RWPE2 (cell line): Measurements from ENCODE around the gene AKAP9.
"Not testable (repeated sequence)": the region's sequence is repeated elsewhere in the genome, so short reads cannot be mapped to it uniquely, and the experiment has no call there.

Source experiments
- ATAC-seq: fragments of 200-7000 bp; cut with Tn5 transposase; 3 replicates; pipeline ENCODE4 v1.9.1; 2021; ENCODE audit warnings: low read depth
- DNase-seq: peaks from one replicate; pipeline ENCODE4 v3.0.0-alpha.2; 2020; ENCODE audit warnings: low spot score
- H3K27ac ChIP-seq: fragments of 450-650 bp; 2 replicates; pipeline ENCODE4 v1.5.1; 2017; ENCODE audit warnings: mild to moderate bottlenecking; ENCODE audit not compliant: poor library complexity, severe bottlenecking
- H3K27me3 ChIP-seq: fragments of 250-450 bp; sonication (Bioruptor Pico); 2 replicates; pipeline ENCODE4 v1.5.1; 2021; ENCODE audit warnings: mild to moderate bottlenecking, moderate library complexity; ENCODE audit not compliant: insufficient read depth, poor library complexity, severe bottlenecking
- H3K36me3 ChIP-seq: fragments of 250-450 bp; sonication (Bioruptor Pico); 2 replicates; pipeline ENCODE4 v1.5.1; 2020; ENCODE audit warnings: low read depth, mild to moderate bottlenecking, moderate library complexity
- H3K4me1 ChIP-seq: fragments of 250-450 bp; sonication (Bioruptor Pico); 2 replicates; pipeline ENCODE4 v1.5.1; 2021; ENCODE audit warnings: mild to moderate bottlenecking, moderate library complexity; ENCODE audit not compliant: insufficient read depth, poor library complexity, severe bottlenecking
- H3K4me3 ChIP-seq: fragments of 250-450 bp; sonication (Bioruptor Pico); 2 replicates; pipeline ENCODE4 v1.5.1; 2021; ENCODE audit warnings: mild to moderate bottlenecking, moderate library complexity; ENCODE audit not compliant: severe bottlenecking
- H3K9me3 ChIP-seq: fragments of 250-450 bp; sonication (Bioruptor Pico); 2 replicates; pipeline ENCODE4 v1.5.1; 2021; ENCODE audit warnings: mild to moderate bottlenecking, moderate library complexity; ENCODE audit not compliant: severe bottlenecking
- TF ChIP-seq, protein P1 (sequence below): fragments of 450-650 bp; IDR thresholded peaks from one replicate; pipeline ENCODE4 v1.5.1; 2017; ENCODE audit warnings: mild to moderate bottlenecking, moderate library complexity; ENCODE audit not compliant: poor library complexity, severe bottlenecking

The AKAP9 gene

DNA sequence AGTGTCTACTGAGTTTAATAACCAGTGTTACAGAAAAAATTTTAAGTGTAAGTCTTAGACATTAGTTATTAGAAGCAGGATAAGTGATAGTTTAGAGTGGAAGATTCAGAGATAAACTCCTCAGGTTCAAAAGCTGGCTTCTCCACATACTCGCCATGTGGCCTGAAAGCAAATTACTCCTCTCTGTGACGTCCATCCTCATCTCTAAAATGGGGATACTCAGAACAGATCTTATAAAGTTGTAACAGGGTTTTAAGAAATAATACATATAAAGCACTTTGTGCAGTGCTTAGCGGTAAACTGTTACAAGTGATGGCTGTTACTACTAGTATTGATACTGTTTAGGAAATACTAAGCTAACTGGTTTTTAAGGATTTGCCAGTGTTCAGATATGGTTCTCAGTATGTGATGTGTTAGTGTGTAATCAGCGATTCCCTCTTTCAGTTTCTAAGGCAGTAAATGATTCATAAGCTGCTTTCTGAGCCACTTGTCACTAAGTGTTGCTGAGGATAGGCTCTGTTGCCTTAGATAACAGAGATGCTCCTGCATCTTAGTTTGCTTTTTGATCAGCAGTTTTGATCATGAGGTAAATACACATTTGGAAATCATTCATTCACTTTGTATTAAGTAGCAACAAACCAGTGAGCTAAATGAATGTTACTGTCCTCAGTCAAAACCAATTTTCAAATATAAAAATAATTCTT is 134.9 kb downstream of the AKAP9 start:
- ATAC-seq (no peak), DNase-seq (no peak)
- TF ChIP-seq, protein P1, sequence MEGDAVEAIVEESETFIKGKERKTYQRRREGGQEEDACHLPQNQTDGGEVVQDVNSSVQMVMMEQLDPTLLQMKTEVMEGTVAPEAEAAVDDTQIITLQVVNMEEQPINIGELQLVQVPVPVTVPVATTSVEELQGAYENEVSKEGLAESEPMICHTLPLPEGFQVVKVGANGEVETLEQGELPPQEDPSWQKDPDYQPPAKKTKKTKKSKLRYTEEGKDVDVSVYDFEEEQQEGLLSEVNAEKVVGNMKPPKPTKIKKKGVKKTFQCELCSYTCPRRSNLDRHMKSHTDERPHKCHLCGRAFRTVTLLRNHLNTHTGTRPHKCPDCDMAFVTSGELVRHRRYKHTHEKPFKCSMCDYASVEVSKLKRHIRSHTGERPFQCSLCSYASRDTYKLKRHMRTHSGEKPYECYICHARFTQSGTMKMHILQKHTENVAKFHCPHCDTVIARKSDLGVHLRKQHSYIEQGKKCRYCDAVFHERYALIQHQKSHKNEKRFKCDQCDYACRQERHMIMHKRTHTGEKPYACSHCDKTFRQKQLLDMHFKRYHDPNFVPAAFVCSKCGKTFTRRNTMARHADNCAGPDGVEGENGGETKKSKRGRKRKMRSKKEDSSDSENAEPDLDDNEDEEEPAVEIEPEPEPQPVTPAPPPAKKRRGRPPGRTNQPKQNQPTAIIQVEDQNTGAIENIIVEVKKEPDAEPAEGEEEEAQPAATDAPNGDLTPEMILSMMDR: no peak
- H3K4me1 ChIP-seq: peaks cover 20% of the 10 kb centered on the region
- H3K9me3 ChIP-seq: no peaks in the 10 kb centered on the region
- no peak overlapping the region for H3K4me3 ChIP-seq
- H3K36me3 ChIP-seq: peaks cover 38% of the 10 kb centered on the region
- peak overlapping the region; percentile 94 for H3K27ac ChIP-seq
- H3K27me3 ChIP-seq: no peaks in the 10 kb centered on the region

DNA sequence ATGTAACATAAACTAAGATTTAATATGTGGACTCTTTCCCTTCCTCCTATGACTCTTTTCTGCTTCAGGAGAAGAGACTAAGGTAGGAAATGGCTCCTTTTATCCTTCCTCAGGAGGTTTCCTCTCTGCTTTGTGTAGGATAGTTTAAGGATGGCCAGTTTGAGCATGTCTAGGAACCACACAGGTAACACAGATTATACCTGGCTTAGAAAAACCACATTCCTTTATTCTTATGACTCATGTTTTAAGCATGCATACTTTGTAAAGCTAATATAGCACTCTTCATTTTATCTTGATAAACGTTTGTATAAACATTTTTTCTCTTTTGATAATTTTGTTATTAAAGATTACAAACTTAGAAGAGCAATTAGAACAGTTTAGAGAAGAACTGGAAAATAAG is 135.8 kb downstream of the AKAP9 start:
- no peak overlapping the region for H3K4me3 ChIP-seq
- peaks cover 38% of the 10 kb centered on the region for H3K36me3 ChIP-seq
- TF ChIP-seq, protein P1: no peak
- H3K4me1 ChIP-seq: peaks cover 20% of the 10 kb centered on the region
- DNase-seq (no peak), ATAC-seq (peak; percentile 100)
- peak overlapping the region; percentile 94 for H3K27ac ChIP-seq
- no peaks in the 10 kb centered on the region for H3K27me3 ChIP-seq
- no peaks in the 10 kb centered on the region for H3K9me3 ChIP-seq

DNA sequence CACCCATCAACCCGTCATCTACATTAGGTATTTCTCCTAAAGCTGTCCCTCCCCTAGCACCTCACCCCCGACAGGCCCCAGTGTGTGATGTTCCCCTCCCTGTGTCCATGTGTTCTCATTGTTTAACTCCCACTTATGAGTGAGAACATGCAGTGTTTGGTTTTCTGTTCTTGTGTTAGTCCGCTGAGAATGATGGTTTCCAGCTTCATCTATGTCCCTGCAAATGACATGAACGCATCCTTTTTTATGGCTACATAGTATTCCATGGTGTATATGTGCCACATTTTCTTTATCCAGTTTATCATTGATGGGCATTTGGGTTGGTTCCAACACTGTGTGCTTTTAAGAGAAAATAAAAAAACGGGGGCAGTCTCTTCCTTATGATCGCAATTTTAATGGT is 143.3 kb downstream of the AKAP9 start:
- not testable (repeated sequence) for DNase-seq, H3K9me3 ChIP-seq, H3K4me3 ChIP-seq, H3K27me3 ChIP-seq, ATAC-seq, H3K4me1 ChIP-seq, H3K27ac ChIP-seq
- peaks cover 77% of the 10 kb centered on the region for H3K36me3 ChIP-seq

DNA sequence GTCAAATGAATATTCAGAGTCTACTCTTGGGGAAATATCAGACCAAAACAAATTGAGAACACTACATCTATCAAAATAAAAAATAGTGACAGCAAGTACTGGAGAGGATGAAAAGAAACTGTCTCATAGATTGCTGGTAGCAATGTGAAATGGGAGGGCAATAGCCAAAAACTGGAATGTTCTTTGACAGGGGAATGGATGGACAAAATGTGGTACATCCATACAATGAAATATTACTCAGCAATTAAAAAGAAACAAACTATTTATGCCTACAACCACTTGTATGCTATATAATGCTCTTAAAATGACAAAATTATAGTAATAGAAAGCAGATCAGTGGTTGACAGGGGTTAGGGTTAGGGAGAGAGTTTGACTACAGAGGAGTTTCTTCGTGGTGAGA is 147.6 kb downstream of the AKAP9 start:
- no peak overlapping the region for H3K27ac ChIP-seq
- no peak overlapping the region for H3K4me3 ChIP-seq
- H3K9me3 ChIP-seq: peaks cover 5% of the 10 kb centered on the region
- TF ChIP-seq, protein P1: no peak
- peaks cover 85% of the 10 kb centered on the region for H3K36me3 ChIP-seq
- H3K27me3 ChIP-seq: no peaks in the 10 kb centered on the region
- ATAC-seq (no peak), DNase-seq (no peak)
- no peaks in the 10 kb centered on the region for H3K4me1 ChIP-seq

DNA sequence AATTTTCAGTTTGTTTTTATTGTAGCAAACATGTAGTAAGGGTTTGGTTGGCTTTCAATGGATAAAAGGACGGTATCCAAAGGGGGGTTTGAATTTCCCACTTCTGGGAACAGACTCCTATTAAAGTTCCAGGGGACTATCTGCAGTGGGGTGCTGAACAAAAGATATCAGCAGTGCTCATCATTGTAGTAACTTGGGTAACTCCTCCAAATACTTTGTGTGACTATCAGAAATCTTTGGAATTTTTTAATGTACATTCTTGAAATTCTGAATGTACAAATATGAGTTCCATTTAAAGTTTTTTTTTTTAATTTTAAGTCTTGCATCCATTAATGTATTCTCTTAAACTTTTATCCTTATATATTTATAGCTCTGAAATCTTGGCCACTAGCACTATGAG is 151.5 kb downstream of the AKAP9 start:
- Histone ChIP-seq H3K4me3 (no peak overlapping the region), H3K36me3 (peaks cover 78% of the 10 kb centered on the region)
- TF ChIP-seq, protein P1: no peak

More for the DNA sequence above, 151.5 kb downstream of the AKAP9 start:
- no peaks in the 10 kb centered on the region for H3K4me1 ChIP-seq
- DNase-seq: no peak
- no peak overlapping the region for H3K27ac ChIP-seq
- no peaks in the 10 kb centered on the region for H3K27me3 ChIP-seq
- no peaks in the 10 kb centered on the region for H3K9me3 ChIP-seq
- no peak for ATAC-seq
